IMR-90 (cell line): ENCODE results near the gene NPAS1. TPM values are rescaled to one million over a fixed set of nuclear protein-coding genes. Genes with fewer than 3 reads are reported as not detected.

ENCODE experiments used
- ATAC-seq: fragments of 200-7000 bp; cut with Tn5 transposase; 2 replicates; pipeline ENCODE4 v1.9.1; 2020; ENCODE audit warnings: low read depth, mild to moderate bottlenecking, moderate library complexity
- BruUV-seq: library from RNA; stranded (reverse); fragments of 400-500 nt; replicated peaks from 2 replicates; lab custom pipeline; 2021; lab: Mats Ljungman, UMichigan
- CTCF ChIA-PET: fragments of 300-600 bp; formaldehyde crosslinking; extraction: SDS; loops from one replicate; lab custom pipeline; 2021; ENCODE audit warnings: antibody characterized with exemption; lab: Yijun Ruan, JAX
- POLR2A ChIA-PET: fragments of 300-600 bp; sonication (Branson Sonifier 250); formaldehyde crosslinking; loops from one replicate; lab custom pipeline; 2022; ENCODE audit warnings: antibody characterized with exemption; ENCODE audit not compliant: unreplicated experiment; lab: Charles Lee
- DNase-seq: peaks from one replicate; pipeline ENCODE4 v3.0.0; 2013
- H2AFZ ChIP-seq: replicated peaks from 2 replicates; pipeline ENCODE3; 2013; ENCODE audit warnings: low read length, mild to moderate bottlenecking; ENCODE audit not compliant: poor library complexity
- H2AK5ac ChIP-seq: 2 replicates; pipeline ENCODE4 v1.6.1; 2013; ENCODE audit warnings: low read depth, low read length, inconsistent platforms
- H2AK9ac ChIP-seq: replicated peaks from 2 replicates; pipeline ENCODE3; 2013; ENCODE audit warnings: mild to moderate bottlenecking, low read depth, low read length, moderate library complexity; ENCODE audit not compliant: poor library complexity
- H2BK120ac ChIP-seq: 2 replicates; pipeline ENCODE4 v1.6.1; 2013; ENCODE audit warnings: low read depth, low read length, inconsistent platforms
- H2BK15ac ChIP-seq: 3 replicates; pipeline ENCODE4 v1.6.1; 2013; ENCODE audit warnings: low read depth, low read length, inconsistent platforms
- H2BK20ac ChIP-seq: 2 replicates; pipeline ENCODE4 v1.6.1; 2013; ENCODE audit warnings: low read depth, mild to moderate bottlenecking, inconsistent platforms, low read length, moderate library complexity
- H2BK5ac ChIP-seq: 2 replicates; pipeline ENCODE4 v1.6.1; 2013; ENCODE audit warnings: mild to moderate bottlenecking, low read depth, low read length, inconsistent platforms; ENCODE audit not compliant: poor library complexity, severe bottlenecking
- H3K14ac ChIP-seq: replicated peaks from 2 replicates; pipeline ENCODE4 v1.6.1; 2013; ENCODE audit warnings: low read depth, low read length, inconsistent platforms
- H3K18ac ChIP-seq: 2 replicates; pipeline ENCODE4 v1.6.1; 2013; ENCODE audit warnings: low read depth, low read length, control low read depth
- H3K23ac ChIP-seq: 2 replicates; pipeline ENCODE4 v1.6.1; 2013; ENCODE audit warnings: low read depth, low read length, inconsistent platforms
- H3K27ac ChIP-seq: 2 replicates; pipeline ENCODE4 v1.5.1; 2013; ENCODE audit warnings: mild to moderate bottlenecking, control low read depth, low read length; ENCODE audit not compliant: insufficient read depth
- H3K27me3 ChIP-seq: 2 replicates; pipeline ENCODE4 v1.6.1; 2013; ENCODE audit warnings: low read length; ENCODE audit not compliant: control insufficient read depth, insufficient read depth
- H3K36me3 ChIP-seq: 2 replicates; pipeline ENCODE4 v1.6.1; 2013; ENCODE audit warnings: low read length, mixed read lengths; ENCODE audit not compliant: control insufficient read depth, insufficient read depth
- H3K4ac ChIP-seq: 2 replicates; pipeline ENCODE4 v1.6.1; 2013; ENCODE audit warnings: low read depth, low read length, inconsistent platforms
- H3K4me1 ChIP-seq: 2 replicates; pipeline ENCODE4 v1.6.1; 2013; ENCODE audit warnings: low read length, mixed read lengths; ENCODE audit not compliant: control insufficient read depth, insufficient read depth
- H3K4me2 ChIP-seq: 2 replicates; pipeline ENCODE4 v1.6.1; 2013; ENCODE audit warnings: low read depth, mild to moderate bottlenecking, control low read depth, low read length, moderate library complexity
- H3K4me3 ChIP-seq: 2 replicates; pipeline ENCODE4 v1.5.1; 2013; ENCODE audit warnings: low read depth, mild to moderate bottlenecking, control low read depth, low read length, moderate library complexity; ENCODE audit not compliant: insufficient read depth
- H3K56ac ChIP-seq: 2 replicates; pipeline ENCODE4 v1.6.1; 2013; ENCODE audit warnings: low read length, inconsistent platforms; ENCODE audit not compliant: insufficient read depth; ENCODE audit errors: extremely low read depth
- H3K79me1 ChIP-seq, 2 experiments: 2 replicates each; pipeline ENCODE4 v1.6.1; 2013; ENCODE audit warnings: low read length in 2 of 2, inconsistent platforms in 1 of 2, low read depth in 1 of 2
- H3K9ac ChIP-seq: 2 replicates; pipeline ENCODE4 v1.6.1; 2013; ENCODE audit warnings: low read depth, low read length, control low read depth
- H3K9me1 ChIP-seq: 2 replicates; pipeline ENCODE4 v1.6.1; 2013; ENCODE audit warnings: low read length, inconsistent platforms; ENCODE audit not compliant: insufficient read depth
- H3K9me3 ChIP-seq: 2 replicates; pipeline ENCODE4 v1.6.1; 2013; ENCODE audit warnings: low read length; ENCODE audit not compliant: control insufficient read depth, insufficient read depth
- H4K20me1 ChIP-seq: 2 replicates; pipeline ENCODE4 v1.6.1; 2013; ENCODE audit warnings: low read length, inconsistent platforms; ENCODE audit not compliant: insufficient read depth
- H4K5ac ChIP-seq: 2 replicates; pipeline ENCODE4 v1.6.1; 2013; ENCODE audit warnings: mild to moderate bottlenecking, low read depth, low read length, control low read depth
- H4K8ac ChIP-seq, 2 experiments: 2 replicates each; pipeline ENCODE4 v1.6.1; 2013; ENCODE audit warnings: low read depth in 2 of 2, low read length in 2 of 2, control low read depth in 1 of 2, inconsistent platforms in 1 of 2
- H4K91ac ChIP-seq: 2 replicates; pipeline ENCODE4 v1.6.1; 2013; ENCODE audit warnings: low read depth, low read length, inconsistent platforms; ENCODE audit not compliant: insufficient read depth
- CEBPB ChIP-seq: IDR thresholded peaks from 2 replicates; pipeline ENCODE4 v1.6.1; 2012; ENCODE audit warnings: low read depth, low read length, improper control_type of control experiment
- ELK1 ChIP-seq: fragments of 150-350 bp; IDR thresholded peaks from 2 replicates; pipeline ENCODE4 v1.6.1; 2016; ENCODE audit warnings: low read depth, mild to moderate bottlenecking, low read length, moderate library complexity, borderline replicate concordance
- FOS ChIP-seq: fragments of 150-350 bp; IDR thresholded peaks from 2 replicates; pipeline ENCODE4 v1.6.1; 2016; ENCODE audit warnings: low read depth, low read length
- MAFK ChIP-seq: IDR thresholded peaks from 2 replicates; pipeline ENCODE4 v1.6.1; 2012; ENCODE audit warnings: low read depth, low read length, improper control_type of control experiment
- MAZ ChIP-seq: IDR thresholded peaks from 2 replicates; pipeline ENCODE4 v1.6.1; 2012; ENCODE audit warnings: low read depth, mild to moderate bottlenecking, low read length, improper control_type of control experiment, moderate library complexity, borderline replicate concordance
- MXI1 ChIP-seq: IDR thresholded peaks from 2 replicates; pipeline ENCODE4 v1.6.1; 2012; ENCODE audit warnings: low read depth, mild to moderate bottlenecking, low read length, moderate library complexity, borderline replicate concordance
- POLR2A ChIP-seq: IDR thresholded peaks from 2 replicates; pipeline ENCODE4 v1.6.1; 2012; ENCODE audit warnings: mild to moderate bottlenecking, low read depth, low read length
- RAD21 ChIP-seq: IDR thresholded peaks from 2 replicates; pipeline ENCODE4 v1.6.1; 2012; ENCODE audit warnings: low read length, improper control_type of control experiment
- RCOR1 ChIP-seq: IDR thresholded peaks from 2 replicates; pipeline ENCODE4 v1.6.1; 2012; ENCODE audit warnings: mild to moderate bottlenecking, low read length, improper control_type of control experiment; ENCODE audit not compliant: insufficient replicate concordance
- SMC3 ChIP-seq: fragments of 150-350 bp; IDR thresholded peaks from 2 replicates; pipeline ENCODE4 v1.6.1; 2016; ENCODE audit warnings: low read depth, mild to moderate bottlenecking, antibody characterized with exemption, low read length, moderate library complexity
- USF2 ChIP-seq: fragments of 150-350 bp; IDR thresholded peaks from 2 replicates; pipeline ENCODE4 v1.6.1; 2017; ENCODE audit warnings: mild to moderate bottlenecking, antibody characterized with exemption, low read length, low read depth
- WGBS, 2 experiments: methylation state at CpG; one replicate each; pipeline versions ENCODE4 v1.1.5 to v1.1.7; 2013; ENCODE audit warnings: missing lambda C conversion rate in 2 of 2; ENCODE audit not compliant: insufficient read length in 1 of 2; ENCODE audit errors: extremely low coverage in 2 of 2; 5-methylcytosine and 5-hydroxymethylcytosine counted together
- dilution Hi-C: fragments of 300-500 bp; cut with HindIII; formaldehyde crosslinking; loops from one replicate; pipeline ENCODE4 v1.14.3; 2018; ENCODE audit warnings: low sequenced_read_pairs; ENCODE audit not compliant: unreplicated experiment
- in situ Hi-C: fragments of 300-500 bp; cut with MboI; formaldehyde crosslinking; loops from 3 replicates; pipeline ENCODE4 v1.14.3; 2019; ENCODE audit warnings: low sequenced_read_pairs, inconsistent platforms, mixed read lengths
- intact Hi-C: fragments of 100-400 bp; cut with micrococcal nuclease; formaldehyde crosslinking; loops from 2 replicates; pipeline ENCODE4 v1.10.0; 2022
- polyA plus RNA-seq, 3 experiments: library from polyadenylated mRNA; depleted of rRNA; stranded (reverse); fragments of >200 nt; gene quantifications; 2 replicates each; pipeline ENCODE4 v1.2.3, GENCODE V29; 2012; ENCODE audit warnings: low replicate concordance in 1 of 3
- total RNA-seq: library from RNA; depleted of rRNA; stranded (reverse); fragments of >200 nt; gene quantifications from 2 replicates; pipeline ENCODE4 v1.2.3, GENCODE V29; 2012

The NPAS1 gene
- total and polyA plus RNA-seq, 2 of the 4 experiments (the other 2 are of a cell fraction) = 0.36 to 5.7 TPM

GRCh38 chr19:46999377-46999776 is 20.3 kb upstream of the NPAS1 start:
- CTCF ChIA-PET = no interaction called here
- in situ Hi-C loops = no loop called here
- H2BK20ac ChIP-seq = no peak overlapping the region

More at GRCh38 chr19:46999377-46999776, 20.3 kb upstream of the NPAS1 start:
- no peak overlapping the region for H2AK5ac ChIP-seq
- no peak overlapping the region for H3K56ac ChIP-seq
- no peaks in the 10 kb centered on the region; the same call in 1 of the 2 replicates for H3K9me1 ChIP-seq
- peaks cover 14% of the 10 kb centered on the region; the same call in 1 of the 2 replicates for H4K20me1 ChIP-seq
- no peak overlapping the region for H2BK5ac ChIP-seq
- H3K4me1 ChIP-seq = peaks cover 4% of the 10 kb centered on the region; the same call in 1 of the 2 replicates
- no peak overlapping the region for H2BK15ac ChIP-seq
- no peaks in the 10 kb centered on the region for H3K9me3 ChIP-seq
- intact Hi-C loops = no loop called here
- H2AK9ac ChIP-seq = no peak overlapping the region
- no CpG with 5 or more reads among the region's 7 CpGs for WGBS, 2 experiments
- ATAC-seq (no peak), DNase-seq (no peak)
- POLR2A ChIA-PET = no interaction called here
- no peak for TF ChIP-seq MAZ
- TF ChIP-seq RAD21 = no peak
- TF ChIP-seq POLR2A = no peak
- TF ChIP-seq MAFK = no peak
- no peak for TF ChIP-seq ELK1
- TF ChIP-seq SMC3 = no peak
- no peak for TF ChIP-seq USF2
- TF ChIP-seq CEBPB = no peak
- no peak for TF ChIP-seq MXI1
- no peak for TF ChIP-seq RCOR1
- TF ChIP-seq FOS = no peak
- BruUV-seq = no TSS peak
- no peak overlapping the region for H3K4me2 ChIP-seq
- no peak overlapping the region for H2BK120ac ChIP-seq
- no peak overlapping the region for H3K27ac ChIP-seq
- no peak overlapping the region for H2AFZ ChIP-seq
- no peak overlapping the region for H4K91ac ChIP-seq
- peaks cover 0 to 19% of the 10 kb centered on the region in 2 experiments; a peak in 2 of 4 replicates for H3K79me1 ChIP-seq
- no peak overlapping the region for H3K4me3 ChIP-seq
- no peak overlapping the region for H3K18ac ChIP-seq
- dilution Hi-C loops = no loop called here
- no peaks in the 10 kb centered on the region for H3K27me3 ChIP-seq
- no peak overlapping the region for H4K8ac ChIP-seq
- no peak overlapping the region for H3K9ac ChIP-seq
- peaks cover 48% of the 10 kb centered on the region for H3K36me3 ChIP-seq
- H3K14ac ChIP-seq = no peak overlapping the region
- H3K4ac ChIP-seq = no peak overlapping the region
- no peak overlapping the region for H3K23ac ChIP-seq
- H4K5ac ChIP-seq = no peak overlapping the region
